HG03066 (cell line): ENCODE measurements around the gene CTPS1.

Experiments
- ATAC-seq: cut with Tn5 transposase; IDR thresholded peaks from one replicate; pipeline ENCODE4 v1.9.1; 2021; ENCODE audit warnings: low read depth; ENCODE audit not compliant: unreplicated experiment

CTPS1 gene, protein sequence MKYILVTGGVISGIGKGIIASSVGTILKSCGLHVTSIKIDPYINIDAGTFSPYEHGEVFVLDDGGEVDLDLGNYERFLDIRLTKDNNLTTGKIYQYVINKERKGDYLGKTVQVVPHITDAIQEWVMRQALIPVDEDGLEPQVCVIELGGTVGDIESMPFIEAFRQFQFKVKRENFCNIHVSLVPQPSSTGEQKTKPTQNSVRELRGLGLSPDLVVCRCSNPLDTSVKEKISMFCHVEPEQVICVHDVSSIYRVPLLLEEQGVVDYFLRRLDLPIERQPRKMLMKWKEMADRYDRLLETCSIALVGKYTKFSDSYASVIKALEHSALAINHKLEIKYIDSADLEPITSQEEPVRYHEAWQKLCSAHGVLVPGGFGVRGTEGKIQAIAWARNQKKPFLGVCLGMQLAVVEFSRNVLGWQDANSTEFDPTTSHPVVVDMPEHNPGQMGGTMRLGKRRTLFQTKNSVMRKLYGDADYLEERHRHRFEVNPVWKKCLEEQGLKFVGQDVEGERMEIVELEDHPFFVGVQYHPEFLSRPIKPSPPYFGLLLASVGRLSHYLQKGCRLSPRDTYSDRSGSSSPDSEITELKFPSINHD

GRCh38 chr1:40979241-40980067, at the start of gene CTPS1:
CTPS1 (plus strand) TSS chr1:40979696; CDS start chr1:40983291, 3,595 bp downstream.
- ATAC-seq, result peak; percentile 85

- ATAC-seq, result no peak
Observed at GRCh38 chr1:40930174-40930964, 49.1 kb upstream of the CTPS1 start.

DNA sequence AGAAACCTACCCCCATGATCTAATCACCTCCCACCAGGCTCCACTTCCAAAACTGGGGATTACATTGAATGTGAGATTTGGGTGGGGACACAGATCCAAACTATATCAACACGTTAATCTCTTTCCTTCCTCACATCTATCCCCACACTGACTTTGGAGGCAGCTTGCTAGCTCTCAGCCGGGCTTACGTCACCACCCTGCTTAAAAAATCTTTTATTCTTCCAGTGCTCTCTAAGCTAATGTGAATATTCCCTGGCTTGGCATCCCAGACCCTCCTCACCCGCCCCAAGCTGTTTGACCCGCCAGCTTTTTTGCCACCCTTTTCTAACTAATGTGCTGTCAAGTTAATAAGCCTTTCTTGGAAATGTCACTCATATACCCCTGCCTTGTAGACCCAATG, 47.9 kb upstream of the CTPS1 start:
- ATAC-seq, result no peak

GRCh38 chr1:40932006-40932405, 47.5 kb upstream of the CTPS1 start:
- no peak for ATAC-seq

- ATAC-seq, result no peak
Observed at GRCh38 chr1:40936931-40937339, 42.6 kb upstream of the CTPS1 start.

DNA sequence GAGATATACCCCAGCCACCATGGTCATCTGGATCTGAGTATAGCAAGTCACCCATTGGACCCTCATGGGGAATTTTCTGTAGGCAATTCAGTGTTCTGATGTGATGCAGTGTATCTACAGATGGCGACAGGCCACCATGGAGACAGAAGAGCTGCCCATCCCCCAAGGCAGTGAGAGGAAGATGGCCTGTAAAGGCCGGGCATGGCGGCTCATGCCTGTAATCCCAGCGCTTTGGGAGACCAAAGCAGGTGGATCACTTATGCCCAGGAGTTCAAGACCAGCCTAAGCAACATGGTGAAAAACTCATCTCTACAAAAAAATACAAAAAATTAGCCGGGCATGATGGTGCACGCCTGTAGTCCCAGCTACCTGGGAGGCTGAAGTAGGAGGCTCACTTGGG, 41.1 kb upstream of the CTPS1 start:
- no peak for ATAC-seq

DNA sequence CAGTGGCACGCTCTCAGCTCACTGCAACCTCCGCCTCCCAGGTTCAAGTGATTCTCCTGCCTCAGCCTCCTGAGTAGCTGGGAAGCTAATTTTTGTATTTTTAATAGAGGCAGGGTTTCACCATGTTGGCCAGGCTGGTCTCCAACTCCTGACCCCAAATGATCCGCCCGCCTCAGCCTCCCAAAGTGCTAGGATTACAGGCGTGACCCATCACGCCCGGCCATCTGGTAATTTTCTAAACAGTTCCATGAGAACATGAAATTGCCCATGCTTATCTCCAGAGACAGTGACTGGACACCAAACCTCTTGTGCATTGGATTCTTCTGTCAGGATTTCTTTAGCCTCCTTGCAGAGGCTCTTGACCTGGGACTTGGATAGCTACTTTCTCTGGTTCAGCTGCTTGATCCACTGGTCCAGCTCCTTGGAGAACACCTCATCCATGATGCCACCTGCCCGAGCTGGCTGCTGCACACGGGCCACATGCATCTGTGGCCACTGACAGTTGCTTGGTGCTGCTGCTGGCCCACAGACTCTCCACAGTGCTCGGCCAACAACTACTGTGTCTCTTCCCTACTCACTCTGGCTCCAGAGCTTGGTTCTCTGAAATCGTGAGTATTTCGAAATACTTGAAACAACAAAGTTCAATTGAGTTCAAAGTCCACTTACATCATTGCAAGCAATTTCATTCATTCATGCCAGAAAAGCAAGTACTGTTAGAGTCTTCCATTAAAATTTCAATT, 40.0 kb upstream of the CTPS1 start:
- ATAC-seq, result no peak

GRCh38 chr1:40944326-40944725, 35.2 kb upstream of the CTPS1 start:
- no peak for ATAC-seq

- ATAC-seq, result no peak
Observed at GRCh38 chr1:40944841-40945430, 34.6 kb upstream of the CTPS1 start.

GRCh38 chr1:40945491-40945973, 34.0 kb upstream of the CTPS1 start:
- ATAC-seq, result no peak

- no peak for ATAC-seq
Observed at GRCh38 chr1:40948741-40949443, 30.6 kb upstream of the CTPS1 start.

GRCh38 chr1:40949563-40949962, 29.9 kb upstream of the CTPS1 start:
- no peak for ATAC-seq

DNA sequence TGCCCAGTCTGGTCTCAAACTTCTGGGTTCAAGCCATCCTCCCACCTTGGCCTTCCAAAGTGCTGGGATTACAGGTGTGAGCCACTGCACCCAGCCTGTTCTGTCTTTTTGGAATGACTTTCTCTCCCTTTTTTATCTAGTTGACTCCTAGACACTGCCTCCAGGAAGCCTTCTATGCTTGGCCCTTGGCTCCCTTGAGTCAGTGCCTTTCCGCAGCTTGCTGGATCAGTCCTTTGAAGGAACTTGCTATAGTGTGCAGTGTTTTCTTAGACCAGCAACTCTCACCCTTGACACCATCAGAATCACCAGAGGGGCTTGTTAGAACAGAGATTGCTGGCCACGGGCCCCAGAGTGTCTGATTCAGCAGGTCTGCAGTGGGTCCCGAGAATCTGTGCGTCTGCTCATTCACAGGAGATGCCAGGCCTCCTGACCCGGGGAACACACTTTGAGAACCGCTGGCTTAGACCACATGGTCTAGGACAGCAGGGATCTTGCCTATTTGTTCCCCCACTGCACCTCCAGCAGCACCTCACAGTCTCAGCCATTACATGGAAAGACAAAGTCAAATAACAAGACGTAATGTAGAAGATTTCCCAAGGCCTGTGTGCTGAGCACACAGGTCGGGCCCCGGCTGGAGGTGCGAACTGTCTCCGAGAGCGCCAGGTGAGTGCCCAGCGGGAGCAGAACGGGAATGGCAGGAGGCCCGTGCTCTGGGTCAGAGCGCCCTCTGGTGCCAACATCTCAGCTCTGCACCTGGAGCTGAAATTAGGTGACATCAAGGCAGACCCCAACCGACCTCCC, 27.4 kb upstream of the CTPS1 start:
- ATAC-seq, result no peak

- no peak for ATAC-seq
Observed at GRCh38 chr1:40952744-40953315, 26.7 kb upstream of the CTPS1 start.

GRCh38 chr1:40954626-40955025, 24.9 kb upstream of the CTPS1 start:
- no peak for ATAC-seq

- ATAC-seq, result no peak
Observed at GRCh38 chr1:40955266-40955665, 24.2 kb upstream of the CTPS1 start.

DNA sequence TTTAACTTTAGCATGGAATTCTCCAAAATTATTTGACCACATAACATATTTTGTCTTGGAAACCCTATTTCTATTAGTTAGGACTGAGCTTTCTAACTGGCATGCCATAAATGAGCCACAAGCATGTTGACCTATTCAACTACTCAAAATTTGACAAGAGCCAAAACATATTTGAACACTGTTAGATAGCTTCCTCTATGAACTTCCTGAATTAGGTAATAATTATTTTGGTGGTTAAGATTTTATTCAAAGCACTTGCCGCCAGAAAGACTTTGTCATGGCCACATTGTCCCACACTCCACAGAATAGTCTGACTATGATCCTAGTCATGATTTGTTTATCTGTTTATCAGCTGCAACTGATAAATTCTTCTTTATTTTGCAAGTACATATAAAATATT, 23.1 kb upstream of the CTPS1 start:
- ATAC-seq, result no peak

DNA sequence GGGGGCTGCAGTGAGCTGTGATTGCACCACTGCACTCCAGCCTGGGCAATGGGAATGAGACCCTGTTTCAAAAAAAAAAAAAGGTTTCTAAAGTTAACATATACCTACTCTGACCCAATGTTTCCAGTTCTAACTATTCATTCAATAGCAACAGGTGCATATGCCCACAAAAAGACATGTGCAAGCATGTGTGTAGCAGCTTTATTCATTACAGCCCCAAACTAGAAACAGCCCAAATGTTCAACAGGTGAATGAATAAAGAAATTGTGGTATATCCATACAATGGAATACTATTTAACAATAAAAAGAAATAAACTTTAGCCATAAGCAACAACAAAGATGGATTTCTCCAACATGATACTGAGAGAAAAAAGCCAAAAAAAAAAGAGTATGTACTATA, 21.3 kb upstream of the CTPS1 start:
- ATAC-seq, result no peak
